Measurements from ENCODE around the gene SLC8A2. TPM values are rescaled to one million over a fixed set of nuclear protein-coding genes. Genes with fewer than 3 reads are reported as not detected.
"Not testable (repeated sequence)": the region's sequence is repeated elsewhere in the genome, so short reads cannot be mapped to it uniquely, and the experiment has no call there.

SLC8A2 gene
- polyA plus RNA-seq, 3 donors: 0.22 to 0.26 (median 0.23) TPM

GRCh38 chr19:47404334-47405196, 67.1 kb downstream of the SLC8A2 start:
- no peak for DNase-seq (ENCODE audit: extremely low read depth in 1 of 11, low read depth in 9 of 11, low spot score in 4 of 11)

DNA sequence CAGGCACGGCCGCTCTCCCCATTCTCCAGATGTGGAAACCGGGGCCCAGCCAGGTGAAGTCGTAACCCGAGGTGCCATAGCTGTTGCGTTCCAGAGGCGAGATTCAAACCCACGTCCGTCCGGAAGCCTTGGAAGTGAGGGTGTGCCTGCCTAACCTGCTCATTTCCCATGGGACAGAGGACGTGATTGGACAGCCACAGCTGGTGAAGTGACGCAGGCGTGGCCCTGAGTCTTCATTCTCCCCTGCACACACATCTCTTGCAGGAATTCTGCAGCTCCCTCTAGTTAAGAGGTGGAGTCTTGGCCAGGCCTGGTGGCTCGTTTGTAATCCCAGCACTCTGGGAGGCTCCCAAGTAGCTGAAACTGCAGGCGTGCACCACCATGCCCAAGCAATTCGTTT, 69.2 kb downstream of the SLC8A2 start:
- no peak for DNase-seq (ENCODE audit: extremely low read depth in 1 of 11, low read depth in 9 of 11, low spot score in 4 of 11)

DNA sequence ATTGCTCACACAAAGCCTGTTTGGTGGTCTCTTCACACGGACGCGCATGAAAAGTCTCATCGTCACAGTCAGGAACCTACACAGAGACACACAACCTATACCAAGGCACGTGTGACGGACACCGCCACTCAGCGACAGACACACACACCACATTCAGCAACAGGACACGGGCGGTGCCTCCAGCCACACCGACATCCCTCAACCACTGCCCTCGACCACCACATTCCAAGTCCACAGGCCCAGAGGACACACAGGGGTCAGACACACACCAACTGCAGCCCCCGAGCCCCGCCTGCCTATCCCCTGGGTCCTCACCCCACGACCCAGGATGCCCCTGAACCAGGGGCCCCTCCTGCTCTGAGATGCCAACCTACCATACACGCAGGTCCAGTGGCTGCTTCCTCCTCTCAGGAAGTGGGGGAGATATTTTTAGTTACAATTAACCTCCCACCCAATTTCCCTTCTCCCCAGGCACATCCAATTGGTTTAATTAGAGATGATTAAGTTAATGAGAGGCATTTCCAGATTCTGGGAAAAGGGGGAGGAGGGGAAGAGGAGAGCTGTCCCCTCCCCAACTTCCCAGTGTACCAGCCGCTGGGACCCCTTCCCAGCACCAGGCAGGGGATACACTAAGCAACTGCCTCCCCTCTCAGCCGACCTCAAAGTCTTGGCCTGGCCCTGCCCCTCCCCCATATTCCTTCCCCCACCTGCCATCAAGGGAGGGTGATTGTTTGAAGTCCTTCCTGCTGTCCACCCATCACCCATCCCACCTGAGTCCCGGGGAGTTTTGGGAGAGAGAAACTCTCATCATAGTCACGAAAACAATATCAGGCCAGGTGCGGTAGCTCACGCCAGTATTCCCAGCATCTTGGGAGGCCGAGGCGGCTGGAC, 72.7 kb downstream of the SLC8A2 start:
- no peak for DNase-seq (ENCODE audit: extremely low read depth in 1 of 11, low read depth in 9 of 11, low spot score in 4 of 11)

DNA sequence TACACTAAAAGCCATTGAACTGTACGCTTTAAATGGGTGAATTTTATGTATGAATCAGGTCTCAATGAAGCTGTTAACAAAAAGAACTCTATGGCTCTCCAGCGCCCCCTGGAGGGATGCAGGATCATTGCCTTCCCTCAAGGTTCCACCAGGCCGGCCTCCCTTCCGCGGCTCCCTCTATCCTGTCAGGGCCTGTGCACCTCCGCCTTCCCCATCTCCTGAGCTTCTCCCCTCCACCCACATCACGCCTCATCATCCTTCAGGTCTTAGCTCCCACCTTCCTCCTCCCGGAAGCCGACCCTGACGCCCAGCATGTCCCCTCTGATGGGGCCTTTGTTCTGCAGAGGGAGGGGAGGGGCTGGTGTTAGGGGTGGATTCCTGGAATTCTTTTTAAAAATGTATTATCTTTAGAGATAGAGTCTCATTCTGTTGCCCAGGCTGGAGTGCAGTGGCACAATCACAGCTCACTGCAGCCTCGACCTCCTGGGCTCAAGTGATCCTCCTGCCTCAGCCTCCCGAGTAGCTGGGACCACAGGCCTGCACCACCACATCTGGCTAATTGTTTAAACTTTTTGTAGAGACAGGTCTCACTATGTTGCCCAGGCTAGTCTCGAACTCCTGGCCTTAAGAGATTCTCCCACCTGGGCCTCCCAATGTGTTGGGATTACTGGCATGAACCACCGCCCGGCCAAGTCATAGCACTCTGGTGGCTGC, 80.0 kb downstream of the SLC8A2 start:
- peak; percentile 15 to 54 (median 27) for DNase-seq (ENCODE audit: extremely low read depth in 1 of 11, low read depth in 9 of 11, low spot score in 4 of 11)

DNA sequence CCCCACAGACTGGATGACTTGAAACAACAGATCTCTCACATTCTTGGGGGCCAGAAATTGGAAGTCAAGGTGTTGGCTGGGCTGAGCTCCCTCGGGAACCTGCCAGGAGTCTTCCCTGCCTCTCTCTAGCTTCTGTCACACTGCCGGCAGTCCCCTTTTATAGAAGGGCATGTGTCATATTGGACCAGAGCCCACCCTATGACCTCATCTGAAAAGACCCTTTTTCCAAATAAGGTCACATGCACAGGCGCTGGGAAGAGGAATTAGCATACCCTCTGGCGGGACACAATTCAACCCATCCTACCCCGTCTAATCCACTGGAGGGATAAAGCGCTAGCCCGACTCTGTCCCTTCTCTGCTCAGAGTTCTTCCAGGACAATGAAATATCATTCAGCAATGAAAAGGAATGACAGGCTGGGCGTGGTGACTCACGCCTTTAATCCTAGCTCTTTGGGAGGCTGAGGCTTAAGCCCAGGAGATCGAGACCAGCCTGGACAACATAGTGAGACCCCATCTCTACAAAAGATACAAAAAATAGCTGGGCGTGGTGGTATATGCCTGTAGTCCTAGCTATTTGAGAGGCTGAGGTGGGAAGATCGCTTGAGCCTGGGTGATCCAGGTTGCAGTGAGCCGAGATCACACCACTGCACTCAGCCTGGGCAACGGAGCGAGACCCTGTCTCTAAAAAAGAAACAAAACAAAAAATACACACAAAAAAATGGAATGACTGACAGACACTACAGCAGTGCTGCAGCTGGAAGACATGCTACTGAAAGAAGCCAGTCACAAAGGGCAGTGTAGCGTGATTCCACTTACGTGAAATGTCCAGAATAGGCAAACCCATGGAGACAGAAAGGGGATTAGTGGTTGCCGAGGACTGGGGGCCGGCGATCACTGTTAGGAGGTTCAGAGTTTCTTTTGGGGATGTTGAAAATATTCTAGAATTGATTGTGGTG, 80.9 kb downstream of the SLC8A2 start:
- DNase-seq (ENCODE audit: extremely low read depth in 1 of 11, low read depth in 9 of 11, low spot score in 4 of 11): no peak

GRCh38 chr19:47389150-47389556, 82.5 kb downstream of the SLC8A2 start:
- no peak for DNase-seq (ENCODE audit: extremely low read depth in 1 of 11, low read depth in 9 of 11, low spot score in 4 of 11)

- DNase-seq (ENCODE audit: extremely low read depth in 1 of 11, low read depth in 9 of 11, low spot score in 4 of 11): not testable (repeated sequence)
Observed at GRCh38 chr19:47388721-47389120, 83.0 kb downstream of the SLC8A2 start.

DNA sequence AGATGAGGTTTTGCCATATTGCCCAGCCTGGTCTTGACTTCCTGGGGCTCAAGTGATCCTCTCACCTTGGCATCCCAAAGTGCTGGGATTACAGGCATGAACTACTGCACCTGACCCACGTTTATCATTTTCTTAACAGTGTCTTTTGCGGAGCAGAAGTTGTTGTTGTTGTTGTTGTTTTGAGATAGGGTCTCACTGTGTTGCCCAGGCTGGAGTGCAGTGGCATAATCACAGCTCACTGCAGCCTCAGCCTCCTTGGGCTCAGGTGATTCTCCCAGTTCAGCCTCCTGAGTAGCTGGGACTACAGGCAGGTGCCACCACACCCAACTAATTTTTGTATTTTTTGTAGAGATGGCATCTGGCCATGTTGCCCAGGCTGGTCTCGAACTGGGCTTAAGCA, 84.1 kb downstream of the SLC8A2 start:
- DNase-seq (ENCODE audit: extremely low read depth in 1 of 11, low read depth in 9 of 11, low spot score in 4 of 11): not testable (repeated sequence)

DNA sequence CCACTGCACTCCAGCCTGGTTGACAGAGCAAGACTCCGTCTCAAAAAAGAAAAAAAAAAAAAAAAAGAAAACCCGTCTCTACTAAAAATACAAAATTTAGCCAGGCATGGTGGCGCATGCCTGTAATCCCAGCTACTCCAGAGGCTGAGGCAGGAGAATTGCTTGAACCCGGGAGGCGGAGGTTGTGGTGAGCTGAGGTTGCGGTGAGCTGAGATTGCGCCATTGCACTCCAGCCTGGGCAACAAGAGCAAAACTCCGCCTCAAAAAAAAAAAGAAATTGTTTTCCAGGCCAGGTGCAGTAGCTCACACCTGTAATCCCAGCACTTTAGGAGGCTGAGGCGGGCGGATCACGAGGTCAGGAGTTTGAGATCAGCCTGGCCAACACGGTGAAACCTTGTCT, 85.1 kb downstream of the SLC8A2 start:
- DNase-seq (ENCODE audit: extremely low read depth in 1 of 11, low read depth in 9 of 11, low spot score in 4 of 11): not testable (repeated sequence)

GRCh38 chr19:47384533-47384932, 87.2 kb downstream of the SLC8A2 start:
- DNase-seq (ENCODE audit: extremely low read depth in 1 of 11, low read depth in 9 of 11, low spot score in 4 of 11): not testable (repeated sequence)

DNA sequence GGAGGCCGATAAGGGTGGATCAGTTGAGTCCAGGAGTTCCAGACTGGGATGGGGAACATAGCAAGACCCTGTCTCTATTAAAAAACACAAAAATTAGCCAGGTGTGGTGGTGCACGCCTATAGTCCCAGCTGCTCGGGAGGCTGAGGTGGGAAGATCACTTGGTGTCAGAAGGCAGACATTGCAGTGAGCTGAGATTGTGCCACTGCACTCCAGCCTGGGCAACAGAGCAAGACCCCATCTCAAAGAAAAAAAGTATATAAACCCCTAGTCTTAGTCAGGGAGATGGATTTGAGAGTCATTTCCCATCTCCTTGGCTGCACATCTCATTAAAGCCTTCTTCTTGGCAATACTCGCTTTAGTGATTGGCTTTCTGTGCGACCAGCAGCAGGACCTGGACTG, 87.8 kb downstream of the SLC8A2 start:
- not testable (repeated sequence) for DNase-seq (ENCODE audit: extremely low read depth in 1 of 11, low read depth in 9 of 11, low spot score in 4 of 11)

DNA sequence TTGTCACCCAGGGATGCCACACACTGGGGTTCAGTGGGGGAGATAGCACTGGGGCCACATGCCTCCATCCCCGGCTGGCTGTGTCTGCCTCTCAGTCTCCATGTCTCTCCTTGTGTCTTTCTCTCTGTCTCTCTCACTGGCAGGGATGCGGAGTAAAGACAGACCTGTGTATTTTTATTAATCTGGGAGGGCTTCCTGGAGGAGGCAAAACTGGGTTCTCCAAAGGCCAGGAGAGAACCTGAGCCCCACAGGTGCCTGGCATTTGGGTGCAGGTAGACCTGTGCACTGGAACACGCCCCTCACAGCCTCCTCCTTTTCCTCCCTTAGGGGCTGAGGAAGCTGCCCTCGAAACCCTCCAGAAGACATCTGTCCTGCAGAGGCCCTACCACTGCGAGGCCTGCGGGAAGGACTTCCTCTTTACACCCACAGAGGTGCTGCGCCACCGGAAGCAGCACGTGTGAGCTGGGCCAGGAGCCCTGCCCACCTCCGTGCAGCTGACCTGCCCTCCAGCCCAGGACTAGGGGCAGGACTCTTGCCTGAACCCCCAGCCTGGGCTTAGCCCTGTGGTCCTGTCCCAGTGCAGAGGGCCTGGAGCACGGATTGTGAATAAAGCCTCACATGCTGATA, 89.9 kb downstream of the SLC8A2 start:
- DNase-seq (ENCODE audit: extremely low read depth in 1 of 11, low read depth in 9 of 11, low spot score in 4 of 11): no peak

DNA sequence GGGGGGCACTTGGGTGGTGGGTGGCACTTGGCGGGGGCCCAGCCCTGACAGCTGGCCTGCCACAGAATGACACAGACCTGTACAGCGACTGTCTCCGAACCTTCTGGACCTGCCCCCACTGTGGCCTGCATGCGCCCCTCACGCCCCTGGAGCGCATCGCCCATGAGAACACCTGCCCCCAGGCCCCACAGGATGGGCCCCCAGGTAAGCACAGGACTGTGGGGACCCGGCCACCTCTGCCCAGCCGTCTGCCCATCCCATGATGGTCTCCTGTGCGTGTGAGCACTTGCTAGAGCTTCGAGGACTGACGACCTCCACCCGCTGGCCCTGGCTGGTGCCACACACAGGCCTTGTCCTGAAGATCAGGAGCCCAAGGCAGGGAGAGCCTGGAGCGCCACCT, 90.6 kb downstream of the SLC8A2 start:
- DNase-seq (ENCODE audit: extremely low read depth in 1 of 11, low read depth in 9 of 11, low spot score in 4 of 11): no peak

DNA sequence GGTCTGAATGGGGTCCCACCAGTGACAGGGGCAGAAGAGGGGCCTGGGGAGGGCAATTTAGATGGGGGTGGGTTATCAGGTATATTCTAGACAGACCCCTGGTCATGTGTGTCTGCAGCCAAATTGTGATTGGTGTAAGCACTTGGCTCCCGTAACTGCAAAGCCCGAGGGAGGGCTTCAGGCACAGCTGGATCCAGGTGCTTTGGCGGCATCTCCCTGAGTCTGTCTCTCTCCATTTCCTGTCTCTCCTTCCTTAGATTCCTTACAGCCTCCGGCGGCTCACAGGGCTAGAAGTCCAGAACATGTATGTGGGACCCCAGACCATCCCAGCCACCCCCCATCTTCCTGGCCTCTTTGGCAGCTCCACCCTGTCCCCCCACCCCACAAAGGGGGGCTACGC, 91.1 kb downstream of the SLC8A2 start:
- DNase-seq (ENCODE audit: extremely low read depth in 1 of 11, low read depth in 9 of 11, low spot score in 4 of 11): no peak

- no peak for DNase-seq (ENCODE audit: extremely low read depth in 1 of 11, low read depth in 9 of 11, low spot score in 4 of 11)
Observed at GRCh38 chr19:47379381-47379938, 92.2 kb downstream of the SLC8A2 start.

DNA sequence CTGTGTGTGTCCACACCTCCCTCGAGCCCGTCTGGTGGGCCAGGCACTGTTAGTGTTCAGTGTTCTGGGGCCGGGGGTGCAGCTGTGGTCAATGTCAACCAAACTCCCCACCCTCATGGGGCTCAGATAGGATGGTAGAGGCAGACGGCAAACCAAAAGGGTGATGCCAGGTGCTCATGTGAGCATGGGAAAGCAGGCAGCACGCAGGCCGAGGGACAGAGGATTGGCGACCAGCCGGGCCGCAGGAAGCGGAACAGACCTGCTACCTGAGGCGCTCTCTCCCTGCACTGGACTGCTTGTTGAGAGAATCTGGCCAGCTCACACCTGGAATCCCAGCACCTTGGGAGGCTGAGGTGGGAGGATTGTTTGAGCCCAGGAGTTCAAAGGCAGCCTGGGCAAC, 93.4 kb downstream of the SLC8A2 start:
- no peak for DNase-seq (ENCODE audit: extremely low read depth in 1 of 11, low read depth in 9 of 11, low spot score in 4 of 11)

Measured in renal cortex interstitium (tissue), 11 donors.